ENCODE measurements around the gene CFLAR.
"Not testable (repeated sequence)": the region's sequence is repeated elsewhere in the genome, so short reads cannot be mapped to it uniquely, and the experiment has no call there.

Gene CFLAR

GRCh38 chr2:201149821-201150165, 33.8 kb downstream of the CFLAR start:
- not testable (repeated sequence) for DNase-seq

GRCh38 chr2:201150454-201151020, 34.6 kb downstream of the CFLAR start:
- no peak for DNase-seq

- no peak for DNase-seq
Observed at GRCh38 chr2:201151127-201151981, 35.4 kb downstream of the CFLAR start.

- DNase-seq = no peak
Observed at GRCh38 chr2:201152517-201152916, 36.6 kb downstream of the CFLAR start.

GRCh38 chr2:201152999-201153815, 37.2 kb downstream of the CFLAR start:
- no peak for DNase-seq

DNA sequence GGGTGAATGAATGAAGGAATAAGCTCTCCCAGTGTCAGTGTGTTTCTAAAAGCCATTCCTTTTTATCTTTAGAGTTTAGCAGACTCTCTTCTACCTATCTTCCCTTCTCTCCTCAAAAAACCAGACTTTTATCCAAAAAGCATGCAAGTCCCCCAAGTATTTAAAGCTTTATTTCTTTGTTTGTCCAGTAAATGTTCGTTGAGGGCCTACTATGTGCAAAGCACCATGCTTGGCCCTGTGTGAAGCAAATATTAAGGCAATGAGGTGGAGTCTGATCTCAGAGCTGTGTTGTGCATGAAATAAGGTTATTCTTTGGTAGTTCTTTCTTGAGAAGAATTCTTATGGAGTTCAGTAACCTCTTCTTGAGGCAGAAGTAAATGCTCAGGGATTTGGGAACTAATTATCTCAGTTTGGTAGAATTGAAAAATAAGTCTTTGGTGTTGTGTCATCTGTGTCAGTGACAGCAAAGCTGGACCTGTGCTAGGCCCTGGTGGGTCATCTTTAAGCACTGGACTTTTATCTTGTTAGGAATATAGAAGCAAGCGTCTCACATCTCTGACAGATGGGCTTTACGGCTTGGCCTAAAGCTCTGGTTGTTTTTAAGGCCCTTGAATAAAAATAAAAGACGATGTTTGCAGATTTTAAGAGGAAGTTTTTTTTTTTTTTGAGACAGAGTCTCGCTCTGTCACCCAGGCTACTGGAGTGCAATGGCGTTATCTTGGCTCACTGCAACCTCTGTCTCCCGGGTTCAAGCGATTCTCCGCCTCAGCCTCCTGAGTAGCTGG, 38.8 kb downstream of the CFLAR start:
- DNase-seq = no peak

DNA sequence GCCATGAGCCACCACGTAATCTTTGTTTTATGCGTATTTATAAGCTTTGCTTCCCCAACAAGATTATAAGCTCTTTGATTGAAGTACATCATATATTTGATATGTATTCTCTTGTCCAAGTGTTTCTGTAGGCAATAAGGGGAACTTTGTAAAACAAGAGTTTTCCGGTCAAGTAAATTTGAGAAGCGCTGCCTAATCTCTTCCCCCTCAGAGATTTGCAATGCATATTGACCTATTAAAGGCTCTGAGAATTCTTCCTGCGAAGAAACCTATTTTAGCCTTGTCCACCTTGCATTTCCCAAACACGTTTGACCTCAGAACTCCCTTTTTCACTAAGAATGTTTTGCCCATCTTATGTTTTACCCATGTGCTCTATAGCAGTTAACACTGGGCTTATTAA, 40.1 kb downstream of the CFLAR start:
- DNase-seq = no peak

GRCh38 chr2:201156640-201157039, 40.7 kb downstream of the CFLAR start:
- no peak for DNase-seq

DNA sequence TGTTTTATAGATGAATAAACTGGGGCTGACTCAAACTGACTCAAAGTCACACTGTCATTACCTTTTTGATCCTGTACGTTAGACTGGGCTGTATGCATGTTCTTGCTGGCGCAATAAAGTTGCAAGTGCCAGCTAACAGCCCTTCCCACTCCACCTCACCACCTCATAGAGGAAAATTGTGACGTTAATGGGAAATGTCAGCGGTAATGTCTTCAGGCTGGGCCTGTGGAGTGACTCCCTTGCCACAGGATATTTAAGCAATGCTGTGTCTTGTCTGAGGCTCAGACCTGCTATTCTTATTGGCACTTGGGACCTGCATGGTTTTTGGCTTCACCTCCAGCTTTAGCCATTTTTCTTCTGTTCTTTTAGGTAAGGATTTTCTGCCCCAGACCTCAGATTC, 41.7 kb downstream of the CFLAR start:
- DNase-seq = no peak

DNA sequence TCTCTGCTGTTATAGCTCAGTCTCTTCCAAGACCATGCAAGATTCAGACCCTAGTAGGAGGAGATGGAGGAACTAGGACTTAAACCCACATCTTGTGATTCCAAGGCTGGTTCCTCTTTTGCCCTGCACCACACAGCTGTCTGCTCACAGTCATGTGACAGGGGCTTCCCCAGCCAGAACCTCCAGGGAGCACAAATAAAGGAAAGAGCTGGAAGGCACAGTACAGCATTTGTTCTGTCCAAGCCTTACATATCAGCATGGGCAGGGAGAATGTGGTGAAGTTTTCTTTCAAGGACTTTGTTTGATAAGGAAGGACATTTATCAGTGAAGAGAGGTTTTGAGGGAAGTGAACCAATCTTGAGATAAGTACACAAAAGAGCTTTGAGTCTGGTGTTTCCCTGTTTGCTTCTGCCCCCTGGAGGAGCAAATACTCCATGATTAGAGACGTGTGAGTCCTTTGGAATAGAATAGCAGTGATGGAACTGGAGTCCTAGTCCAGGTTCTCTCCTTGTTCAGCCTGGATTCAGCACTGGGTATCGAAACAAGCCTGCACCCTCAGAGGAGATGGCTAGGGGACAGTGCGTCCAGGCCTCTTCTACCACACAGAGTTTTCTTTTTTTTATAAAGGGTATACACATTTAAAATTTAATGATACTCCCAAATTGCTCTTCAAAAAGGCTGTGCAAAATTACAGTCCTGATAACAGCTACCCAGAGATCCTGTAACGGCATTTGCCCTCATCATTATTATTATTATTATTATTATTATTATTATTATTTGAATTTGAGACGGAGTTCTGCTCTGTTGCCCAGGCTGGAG, 42.4 kb downstream of the CFLAR start:
- DNase-seq = no peak

DNA sequence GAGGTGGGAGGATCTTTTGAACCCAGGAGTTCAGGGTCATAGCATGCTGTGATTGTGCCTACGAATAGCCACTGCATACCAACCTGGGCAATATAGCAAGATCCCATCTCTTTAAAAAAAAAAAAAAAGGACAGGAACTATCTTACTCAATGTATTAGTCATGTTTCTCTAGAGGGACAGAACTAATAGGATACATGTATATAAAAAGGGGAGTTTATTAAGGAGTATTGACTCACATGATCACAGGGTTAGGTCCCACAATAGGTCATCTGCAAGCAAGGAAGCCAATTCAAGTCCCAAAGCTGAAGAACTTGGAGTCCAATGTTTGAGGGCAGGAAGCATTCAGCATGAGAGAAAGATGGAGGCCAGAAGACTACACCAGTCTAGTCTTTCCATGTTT, 48.2 kb downstream of the CFLAR start:
- no peak for DNase-seq

DNA sequence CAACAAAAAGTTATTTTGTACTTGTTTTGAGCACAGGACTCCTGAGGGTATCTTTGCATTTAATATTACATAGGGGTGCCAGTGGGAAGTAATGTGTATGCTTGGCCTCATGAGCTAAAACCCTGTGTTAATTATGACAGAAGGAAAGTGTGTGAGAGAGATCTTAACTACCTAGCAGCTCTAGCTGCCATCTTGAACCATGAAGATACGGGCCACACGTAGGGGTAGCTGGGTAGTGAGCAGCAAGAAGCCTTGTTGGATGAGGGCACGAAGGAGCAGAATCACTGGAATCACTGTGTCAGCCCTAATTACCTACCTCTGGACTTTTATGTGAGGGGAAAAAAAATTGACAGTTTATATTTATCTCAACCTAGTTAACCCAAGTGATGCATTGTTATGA, 51.6 kb downstream of the CFLAR start:
- no peak for DNase-seq

DNA sequence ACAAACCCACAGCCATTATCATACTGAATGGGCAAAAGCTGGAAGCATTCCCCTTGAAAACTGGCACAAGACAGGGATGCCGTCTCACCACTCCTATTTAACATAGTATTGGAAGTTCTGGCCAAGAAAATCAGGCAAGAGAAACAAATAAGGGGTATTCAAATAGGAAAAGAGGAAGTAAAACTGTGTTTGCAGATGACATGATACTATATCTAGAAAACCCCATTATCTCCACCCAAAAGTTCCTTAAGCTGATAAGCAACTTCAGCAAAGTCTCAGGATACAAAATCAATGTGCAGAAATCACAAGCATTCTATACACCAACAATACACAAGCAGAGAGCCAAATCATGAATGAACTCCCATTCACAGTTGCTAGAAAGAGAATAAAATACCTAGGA, 52.5 kb downstream of the CFLAR start:
- not testable (repeated sequence) for DNase-seq

DNA sequence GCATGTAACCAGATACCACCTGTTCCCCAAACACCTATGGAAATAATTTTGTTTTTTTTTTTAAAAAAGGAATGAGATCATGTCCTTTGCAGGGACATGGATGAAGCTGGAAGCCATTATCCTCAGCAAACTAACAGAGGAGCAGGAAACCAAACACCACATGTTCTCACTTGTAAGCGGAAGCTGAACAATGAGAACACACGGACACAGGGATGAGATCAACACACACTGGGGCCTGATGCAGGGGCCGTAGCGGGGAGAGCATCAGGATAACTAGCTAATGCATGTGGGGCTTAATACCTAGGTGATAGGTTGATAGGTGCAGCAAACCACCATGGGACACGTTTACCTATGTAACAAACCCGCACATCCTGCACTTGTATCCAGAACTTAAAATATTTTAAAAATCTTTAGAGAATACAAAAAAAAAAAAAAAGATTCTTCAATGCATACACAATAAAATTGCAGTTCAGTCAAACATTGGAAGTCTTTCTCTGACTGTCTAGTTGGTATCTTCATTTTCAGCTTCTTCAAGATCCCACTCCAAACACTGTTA, 55.4 kb downstream of the CFLAR start:
- no peak for DNase-seq

DNA sequence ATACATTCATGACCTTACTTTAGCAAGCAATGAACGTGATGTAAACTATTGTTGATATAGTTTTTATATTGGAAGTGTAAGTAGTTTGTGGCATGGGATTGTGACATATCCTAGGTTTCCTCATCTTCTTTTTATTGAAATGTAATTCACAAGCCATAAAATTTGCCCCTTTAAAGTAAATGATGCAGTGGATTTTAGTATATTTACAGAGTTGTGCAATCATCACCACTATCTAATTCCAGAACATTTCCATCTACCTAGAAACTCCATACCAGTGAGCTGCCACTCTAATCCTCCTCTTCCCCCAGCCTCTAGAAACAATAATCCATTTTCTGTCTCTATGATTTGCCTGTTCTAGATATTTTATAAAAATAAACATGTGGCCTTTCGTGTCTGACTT, 56.3 kb downstream of the CFLAR start:
- DNase-seq = no peak

DNA sequence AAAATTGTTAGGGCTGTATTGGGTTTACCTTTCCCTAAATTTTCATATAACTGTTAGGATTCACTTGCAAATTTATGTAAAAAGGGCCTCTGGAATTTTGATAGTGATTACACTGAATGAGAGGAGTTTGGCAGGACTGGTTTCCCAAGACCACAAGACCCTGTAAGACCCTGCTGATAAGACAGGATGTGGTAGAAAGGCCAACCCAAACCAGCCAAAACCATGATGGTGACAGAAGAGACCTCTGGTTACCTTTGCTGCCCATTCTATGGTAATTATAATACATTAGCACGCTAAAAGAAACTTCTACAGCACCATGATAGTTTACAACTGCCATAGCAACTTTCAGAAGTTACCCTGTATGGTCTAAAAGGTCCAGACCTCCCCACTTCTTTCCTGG, 58.7 kb downstream of the CFLAR start:
- no peak for DNase-seq

DNA sequence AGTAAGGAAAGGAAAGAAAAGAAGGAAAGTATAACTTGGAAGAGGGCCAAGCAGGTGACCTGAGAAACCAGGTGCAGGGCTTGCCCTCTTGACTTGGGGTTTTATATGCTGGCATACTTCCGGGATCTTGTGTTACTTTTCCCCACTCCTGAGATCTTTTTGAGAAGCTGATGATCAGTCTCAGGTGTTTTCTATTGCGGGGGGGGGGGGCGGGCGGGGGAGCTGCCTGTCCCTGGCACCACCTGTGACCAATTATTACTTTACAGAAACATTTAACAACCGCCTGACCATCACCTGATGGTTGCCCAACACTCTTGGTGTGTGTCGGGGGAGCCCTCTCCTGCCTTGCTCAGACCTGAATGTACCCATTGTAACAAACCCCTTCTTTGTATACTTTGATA, 60.1 kb downstream of the CFLAR start:
- no peak for DNase-seq

- DNase-seq = no peak
Observed at GRCh38 chr2:201180010-201180409, 64.0 kb downstream of the CFLAR start.

GRCh38 chr2:201182650-201183364, 66.8 kb downstream of the CFLAR start, which contains the start of gene CASP10:
TSS of gene CASP10 (plus strand) at chr2:201183141. CDS start at chr2:201185778, 2,637 bp downstream.
- no peak for DNase-seq

DNA sequence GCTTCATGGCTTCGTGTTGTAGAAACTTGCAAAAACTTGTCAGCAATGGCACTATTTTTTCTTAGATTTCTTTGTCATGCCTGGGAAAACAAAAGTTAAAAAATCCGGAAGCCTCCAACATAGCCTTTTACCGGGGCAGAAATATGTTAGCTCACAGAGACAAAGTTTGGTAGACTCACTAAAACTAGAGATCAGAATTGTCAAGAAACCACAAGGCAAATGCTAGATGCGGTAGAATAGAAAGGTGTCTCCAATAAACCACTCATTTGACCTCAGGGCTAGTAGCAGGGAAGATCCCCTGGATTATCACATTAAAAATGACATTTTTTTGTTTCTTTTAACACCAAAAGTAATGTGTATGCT, 67.4 kb downstream of the CFLAR start:
- no peak for DNase-seq

GRCh38 chr2:201183835-201184234, 67.9 kb downstream of the CFLAR start:
- not testable (repeated sequence) for DNase-seq

Measured in stimulated activated naive CD4-positive, alpha-beta T cell treated with Interleukin-2 at 50 U/mL for 16 hours (primary cell).